Activated B cell treated with CpG ODN at 0.5 μM for 24 hours (primary cell): Measurements from ENCODE around the gene NEDD9. TPM values are rescaled to one million over a fixed set of nuclear protein-coding genes. Genes with fewer than 3 reads are reported as not detected.

Source experiments
- ATAC-seq: fragments of 200-7000 bp; cut with Tn5 transposase; one replicate; pipeline ENCODE4 v1.10.0; 2021; ENCODE audit warnings: low read depth, mild to moderate bottlenecking, moderate library complexity
- CTCF ChIA-PET: fragments of 350-600 bp; sonication (Branson Sonifier 250); formaldehyde crosslinking; loops from one replicate; lab custom pipeline; 2021; ENCODE audit warnings: antibody characterized with exemption; lab: Charles Lee
- POLR2A ChIA-PET: fragments of 350-600 bp; sonication (Branson Sonifier 250); formaldehyde crosslinking; loops from one replicate; lab custom pipeline; 2021; ENCODE audit warnings: antibody characterized with exemption; lab: Charles Lee
- DNase-seq: peaks from one replicate; pipeline ENCODE4 v3.0.0; 2022
- H3K27ac Mint-ChIP-seq: one replicate; pipeline ENCODE4 v1.8.0; 2020; ENCODE audit warnings: mixed read lengths
- H3K27me3 Mint-ChIP-seq: one replicate; pipeline ENCODE4 v1.8.0; 2021; ENCODE audit warnings: mixed read lengths
- H3K36me3 Mint-ChIP-seq: one replicate; pipeline ENCODE4 v1.8.0; 2021; ENCODE audit warnings: low read depth, mixed read lengths
- H3K4me1 Mint-ChIP-seq: one replicate; pipeline ENCODE4 v1.8.0; 2021; ENCODE audit warnings: mixed read lengths
- H3K4me3 Mint-ChIP-seq: one replicate; pipeline ENCODE4 v1.8.0; 2020; ENCODE audit warnings: mild to moderate bottlenecking, mixed read lengths
- H3K9me3 Mint-ChIP-seq: one replicate; pipeline ENCODE4 v1.8.0; 2020; ENCODE audit warnings: mixed read lengths
- CTCF ChIP-seq: fragments of 200-600 bp; IDR thresholded peaks from one replicate; pipeline ENCODE4 v1.8.0; 2022; ENCODE audit warnings: antibody characterized with exemption, mild to moderate bottlenecking
- intact Hi-C: fragments of 100-400 bp; cut with micrococcal nuclease; formaldehyde crosslinking; loops from one replicate; pipeline ENCODE4 v1.15.1; 2024
- total RNA-seq: library from RNA; stranded (reverse); gene quantifications from 2 replicates; pipeline ENCODE4 v1.2.3, GENCODE V29; 2022

Gene NEDD9
- total RNA-seq, 1 donor from 2014 or later, result 61.9 TPM

DNA sequence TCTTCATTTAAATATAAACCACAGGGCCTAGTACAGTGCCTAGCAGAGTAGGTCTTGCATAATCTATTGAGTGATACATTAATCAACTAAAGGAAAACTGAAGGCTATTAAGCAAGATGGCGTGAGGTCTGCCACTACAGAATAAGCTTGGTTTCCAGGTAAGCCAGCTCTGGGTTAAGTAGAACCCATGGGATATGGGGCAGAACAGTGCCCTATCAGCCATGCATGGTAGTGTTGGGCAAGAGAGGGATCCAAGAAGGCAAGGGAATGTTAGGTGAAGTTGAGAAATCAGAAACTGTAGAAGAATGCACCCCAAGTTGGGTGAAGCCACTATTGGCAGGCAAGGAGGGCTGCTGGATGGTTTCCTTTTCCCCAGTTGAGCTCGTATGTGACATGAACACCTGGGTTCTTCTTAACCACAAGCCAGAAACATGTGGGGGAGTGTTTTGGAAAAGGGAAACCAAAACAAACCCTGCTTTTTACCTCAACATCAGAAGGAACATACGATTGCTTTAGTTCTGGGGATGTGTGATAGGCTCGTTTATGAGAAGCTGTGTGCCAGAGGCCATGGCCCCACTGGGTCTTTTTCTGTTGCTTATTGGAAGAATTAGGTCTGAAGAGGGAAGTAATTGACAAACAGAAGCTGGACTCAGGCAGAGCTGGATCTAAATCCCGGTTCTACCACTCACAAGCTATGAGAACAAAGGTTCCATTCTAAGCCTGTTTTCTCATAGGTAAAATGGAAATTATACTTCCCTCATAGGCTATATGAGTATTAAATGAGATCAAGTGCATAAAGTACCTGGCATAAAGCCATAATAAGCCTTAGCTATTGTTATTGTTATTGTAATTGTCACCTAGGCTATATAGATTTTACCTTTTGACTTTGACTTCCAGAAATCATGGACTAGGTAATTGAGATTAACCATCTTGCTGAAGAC lies 33.5 kb downstream of the NEDD9 start:
- CTCF ChIA-PET, result interaction anchor here (2.1 kb wide), 1 partner anchor 297 kb away, joined by 8 read pairs; no protein-coding TSS in a partner anchor
- TF ChIP-seq CTCF, result no peak
- Mint-ChIP-seq H3K36me3 (peaks cover 67% of the 10 kb centered on the region), H3K27me3 (no peaks in the 10 kb centered on the region), H3K4me3 (no peak overlapping the region), H3K4me1 (peaks cover 14% of the 10 kb centered on the region), H3K9me3 (no peaks in the 10 kb centered on the region), H3K27ac (peak overlapping the region; percentile 47)
- intact Hi-C loops, result no loop called here
- ATAC-seq, result no peak
- DNase-seq, result no peak
- POLR2A ChIA-PET, result no interaction called here

GRCh38 chr6:11197850-11198249 lies 34.6 kb downstream of the NEDD9 start:
- no peaks in the 10 kb centered on the region for H3K27me3 Mint-ChIP-seq
- peaks cover 67% of the 10 kb centered on the region for H3K36me3 Mint-ChIP-seq
- ChIA-PET CTCF (interaction anchor here (2.1 kb wide), 1 partner anchor 298 kb away, joined by 8 read pairs; no protein-coding TSS in a partner anchor), POLR2A (no interaction called here)
- H3K4me3 Mint-ChIP-seq, result no peak overlapping the region
- intact Hi-C loops, result no loop called here
- no peaks in the 10 kb centered on the region for H3K9me3 Mint-ChIP-seq
- TF ChIP-seq CTCF, result no peak
- no peak overlapping the region for H3K27ac Mint-ChIP-seq
- no peak for DNase-seq
- no peak for ATAC-seq
- peaks cover 14% of the 10 kb centered on the region for H3K4me1 Mint-ChIP-seq

GRCh38 chr6:11197175-11197536 lies 35.3 kb downstream of the NEDD9 start:
- Mint-ChIP-seq H3K4me3 (no peak overlapping the region), H3K27ac (peak overlapping the region; percentile 6), H3K9me3 (no peaks in the 10 kb centered on the region), H3K36me3 (peaks cover 70% of the 10 kb centered on the region), H3K4me1 (peaks cover 14% of the 10 kb centered on the region), H3K27me3 (no peaks in the 10 kb centered on the region)
- POLR2A ChIA-PET, result no interaction called here
- no peak for TF ChIP-seq CTCF
- CTCF ChIA-PET, result no interaction called here
- DNase-seq, result no peak
- no peak for ATAC-seq
- intact Hi-C loops, result no loop called here

DNA sequence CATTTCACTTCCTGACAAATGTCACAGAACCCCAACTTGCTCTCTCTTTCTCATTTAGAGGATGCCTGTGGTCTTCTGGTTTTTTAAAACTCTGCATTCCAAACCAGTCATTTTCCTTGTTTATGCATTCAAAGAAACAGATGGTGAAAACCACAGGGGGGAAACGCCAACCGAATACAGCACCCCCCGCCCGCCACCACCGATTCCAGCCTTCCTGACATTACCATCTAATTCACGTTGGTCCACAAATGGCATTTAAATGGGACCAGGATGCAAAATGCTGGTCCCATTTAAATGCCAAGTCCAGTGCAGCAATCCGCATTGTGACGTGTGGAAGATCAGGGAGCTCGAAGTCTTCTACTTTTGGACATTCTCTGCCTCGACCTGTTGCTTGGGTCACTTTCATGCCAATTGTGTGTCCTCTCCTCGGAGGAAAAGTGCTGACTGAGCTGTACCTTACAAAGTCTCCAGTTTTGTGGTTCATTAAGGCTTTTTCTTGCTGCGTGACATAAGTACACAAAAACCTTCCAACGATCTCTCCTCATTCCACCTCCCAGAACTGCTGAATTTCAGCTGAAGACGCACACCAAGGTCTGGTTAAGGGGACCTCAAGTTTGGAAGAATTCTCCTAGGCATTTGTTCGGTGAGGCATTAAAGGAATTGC lies 35.8 kb downstream of the NEDD9 start:
- Mint-ChIP-seq H3K4me3 (no peak overlapping the region), H3K27ac (peak overlapping the region; percentile 6), H3K27me3 (no peaks in the 10 kb centered on the region), H3K9me3 (no peaks in the 10 kb centered on the region), H3K4me1 (peaks cover 14% of the 10 kb centered on the region), H3K36me3 (peaks cover 70% of the 10 kb centered on the region)
- intact Hi-C loops, result no loop called here
- CTCF ChIA-PET, result no interaction called here
- DNase-seq (no peak), ATAC-seq (no peak)
- POLR2A ChIA-PET, result interaction anchor here (0.6 kb wide), 1 partner anchor 130 kb away, joined by 7 read pairs; no protein-coding TSS in a partner anchor
- TF ChIP-seq CTCF, result no peak
